Activated naive CD4-positive, alpha-beta T cell treated with anti-CD3 and anti-CD28 coated beads for 36 hours (primary cell): Measurements from ENCODE around the gene APOM. TPM values are rescaled to one million over a fixed set of nuclear protein-coding genes. Genes with fewer than 3 reads are reported as not detected.

Source experiments
- CTCF ChIA-PET: fragments of 350-600 bp; sonication (Branson Sonifier 250); formaldehyde crosslinking; loops from one replicate; lab custom pipeline; 2021; ENCODE audit warnings: antibody characterized with exemption; lab: Charles Lee
- DNase-seq: peaks from one replicate; pipeline ENCODE4 v3.0.0-alpha.2; 2020
- H3K27ac Mint-ChIP-seq: one replicate; pipeline ENCODE4 v1.8.0; 2021; ENCODE audit warnings: mild to moderate bottlenecking, mixed read lengths
- H3K27me3 Mint-ChIP-seq: one replicate; pipeline ENCODE4 v1.8.0; 2021; ENCODE audit warnings: low read depth, mixed read lengths
- H3K36me3 Mint-ChIP-seq: one replicate; pipeline ENCODE4 v1.8.0; 2021; ENCODE audit warnings: low read depth, mixed read lengths
- H3K4me1 Mint-ChIP-seq: one replicate; pipeline ENCODE4 v1.8.0; 2021; ENCODE audit warnings: low read depth, mixed read lengths
- H3K4me3 Mint-ChIP-seq: one replicate; pipeline ENCODE4 v1.8.0; 2021; ENCODE audit warnings: mild to moderate bottlenecking, moderate library complexity, mixed read lengths
- H3K9me3 Mint-ChIP-seq: one replicate; pipeline ENCODE4 v1.8.0; 2021; ENCODE audit warnings: mixed read lengths
- intact Hi-C: fragments of 100-400 bp; cut with micrococcal nuclease; formaldehyde crosslinking; loops from one replicate; pipeline ENCODE4 v1.15.1; 2023
- total RNA-seq, 2 experiments: library from RNA; stranded (reverse); gene quantifications; one replicate each; pipeline ENCODE4 v1.2.3, GENCODE V29; 2021

Gene APOM
- total RNA-seq, 2 experiments from 2014 or later = 2.6 to 3.7 TPM

DNA sequence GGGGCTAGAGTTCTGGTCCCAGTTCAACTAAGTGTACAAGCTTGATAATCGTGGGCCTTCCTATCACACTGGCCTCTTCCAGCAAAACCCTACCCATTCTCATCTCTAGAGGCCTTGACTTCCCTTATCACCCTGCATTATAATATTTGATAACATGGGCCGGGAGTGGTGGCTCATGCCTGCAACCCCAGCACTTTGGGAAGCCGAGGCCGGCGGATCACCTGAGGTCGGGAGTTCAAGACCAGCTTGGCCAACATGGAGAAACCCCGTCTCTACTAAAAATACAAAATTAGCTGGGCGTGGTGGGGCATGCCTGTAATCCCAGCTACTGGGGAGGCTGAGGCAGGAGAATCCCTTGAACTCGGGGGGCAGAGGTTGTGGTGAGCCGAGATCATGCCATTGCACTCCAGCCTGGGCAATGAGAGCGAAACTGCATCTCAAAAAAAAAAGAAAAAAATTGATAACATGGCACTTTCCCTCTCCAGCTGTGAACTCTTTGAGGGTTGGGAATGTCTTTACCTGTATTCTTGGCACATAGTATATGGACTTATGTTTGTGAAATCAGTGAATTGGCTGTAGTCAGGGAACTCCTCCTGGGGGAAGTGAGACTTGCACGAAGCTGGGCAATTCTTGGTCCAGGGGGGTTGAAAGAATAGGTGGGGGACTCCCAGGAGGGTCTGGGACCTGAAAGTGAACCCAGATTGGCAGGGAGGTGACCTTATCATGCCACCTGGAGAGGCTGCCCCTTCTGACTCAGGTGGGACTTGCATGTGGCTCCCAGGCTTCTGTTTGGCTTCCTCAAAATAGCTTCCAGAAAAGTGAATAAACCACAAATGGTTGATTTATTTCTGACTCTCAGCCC is 5.8 kb downstream of the APOM start:
- DNase-seq = no peak
- CTCF ChIA-PET = interaction anchor here (1.0 to 1.7 kb wide), 4 partner anchors 29 to 291 kb away, joined by 3 read pairs; no protein-coding TSS in a partner anchor
- H3K9me3 Mint-ChIP-seq = no peaks in the 10 kb centered on the region
- peaks cover 70% of the 10 kb centered on the region for H3K4me1 Mint-ChIP-seq
- peaks cover 56% of the 10 kb centered on the region for H3K36me3 Mint-ChIP-seq
- peak overlapping the region; percentile 86 for H3K27ac Mint-ChIP-seq
- H3K27me3 Mint-ChIP-seq = no peaks in the 10 kb centered on the region
- intact Hi-C loops = loop anchor here (5.0 to 10.0 kb wide), 2 partner anchors 259 to 1183 kb away; partner anchors contain the start of genes MICA and PSMB8
- H3K4me3 Mint-ChIP-seq = peak overlapping the region; percentile 91

DNA sequence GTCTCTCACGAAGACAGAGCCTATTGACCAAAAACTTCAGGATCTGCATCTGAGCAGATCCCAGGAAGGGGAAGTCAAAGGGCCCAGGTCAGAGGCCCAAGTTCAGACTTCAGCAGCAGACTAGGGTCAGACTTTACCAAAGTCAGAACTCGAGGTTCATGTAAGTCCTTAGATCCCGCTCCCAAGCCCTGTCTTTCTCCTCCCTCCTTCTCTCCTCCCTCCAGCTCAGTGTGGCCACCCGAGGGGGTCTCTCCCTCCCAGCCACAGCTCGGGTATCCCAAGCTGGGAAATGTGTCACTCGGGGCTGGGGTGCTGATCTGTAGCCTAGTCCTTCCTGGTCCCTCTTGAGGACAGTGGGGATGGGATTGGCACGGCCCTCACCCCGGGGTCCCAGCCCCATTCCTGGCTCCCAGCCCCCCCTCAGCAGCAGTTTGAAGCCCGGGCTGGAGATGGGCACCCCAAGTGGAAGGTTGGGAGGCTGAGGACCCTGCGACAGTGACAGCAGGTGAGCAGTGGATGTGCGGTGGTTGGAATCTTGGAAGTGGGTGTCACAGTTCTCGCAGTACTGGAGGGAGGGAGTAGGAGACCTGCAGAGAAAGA is 6.5 kb downstream of the APOM start:
- Mint-ChIP-seq H3K9me3 (no peaks in the 10 kb centered on the region), H3K27ac (peak overlapping the region; percentile 82), H3K27me3 (no peaks in the 10 kb centered on the region), H3K36me3 (peaks cover 60% of the 10 kb centered on the region), H3K4me1 (peaks cover 76% of the 10 kb centered on the region), H3K4me3 (peak overlapping the region; percentile 40)
- intact Hi-C loops = loop anchor here (5.0 to 10.0 kb wide), 2 partner anchors 260 to 1183 kb away; partner anchors contain the start of genes MICA and PSMB8
- no peak for DNase-seq
- CTCF ChIA-PET = interaction anchor here (1.5 to 1.7 kb wide), 2 partner anchors 111 to 290 kb away, joined by 3 read pairs; no protein-coding TSS in a partner anchor

DNA sequence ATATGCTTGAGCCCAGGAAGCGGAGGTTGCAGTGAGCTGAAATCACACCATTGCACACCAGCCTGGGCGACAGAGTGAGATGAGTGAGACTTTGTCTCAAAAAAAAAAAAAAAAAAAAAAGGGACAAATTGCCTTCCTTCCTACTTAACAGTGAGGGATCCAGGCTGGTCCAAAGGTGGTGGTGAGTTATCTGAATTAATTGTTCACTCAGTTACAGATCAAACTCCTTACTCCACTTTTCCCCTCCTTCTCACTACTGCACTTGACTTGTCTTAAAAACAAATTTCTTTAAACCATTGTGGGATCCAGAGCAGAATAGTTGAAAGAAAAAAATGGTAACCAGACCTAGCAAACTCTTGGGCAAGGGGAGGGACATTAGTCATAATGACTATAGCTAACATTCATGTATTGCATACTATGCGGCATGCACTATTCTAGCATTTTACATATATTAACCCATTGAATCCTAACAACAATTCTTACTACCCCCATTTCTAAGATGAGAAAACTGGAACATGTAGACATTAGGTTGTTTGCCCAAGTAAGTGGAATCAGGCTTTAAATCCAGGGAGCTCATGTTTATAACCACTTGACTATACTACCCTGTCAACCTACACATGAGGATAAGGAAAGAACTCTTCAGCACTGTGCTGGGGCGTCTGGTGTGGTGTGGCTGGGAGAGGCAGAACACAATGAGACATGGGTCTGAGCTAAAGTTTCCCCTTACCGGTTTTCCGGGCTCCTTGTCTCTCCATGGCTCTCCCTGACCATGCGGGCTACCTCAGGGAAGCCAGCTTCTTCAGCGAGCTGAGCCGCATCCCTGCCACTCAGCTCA is 7.6 kb downstream of the APOM start:
- DNase-seq = no peak
- intact Hi-C loops = loop anchor here (5.0 to 10.0 kb wide), 2 partner anchors 261 to 1181 kb away; partner anchors contain the start of genes MICA and PSMB8
- CTCF ChIA-PET = interaction anchor here (1.0 to 1.5 kb wide), 3 partner anchors 10 to 289 kb away, joined by 3 to 4 read pairs (median 4); partner anchors contain the start of gene BAG6
- H3K4me3 Mint-ChIP-seq = peak overlapping the region; percentile 95
- H3K9me3 Mint-ChIP-seq = no peaks in the 10 kb centered on the region
- peaks cover 65% of the 10 kb centered on the region for H3K36me3 Mint-ChIP-seq
- H3K27ac Mint-ChIP-seq = peak overlapping the region; percentile 97
- H3K4me1 Mint-ChIP-seq = peaks cover 76% of the 10 kb centered on the region
- H3K27me3 Mint-ChIP-seq = no peaks in the 10 kb centered on the region

DNA sequence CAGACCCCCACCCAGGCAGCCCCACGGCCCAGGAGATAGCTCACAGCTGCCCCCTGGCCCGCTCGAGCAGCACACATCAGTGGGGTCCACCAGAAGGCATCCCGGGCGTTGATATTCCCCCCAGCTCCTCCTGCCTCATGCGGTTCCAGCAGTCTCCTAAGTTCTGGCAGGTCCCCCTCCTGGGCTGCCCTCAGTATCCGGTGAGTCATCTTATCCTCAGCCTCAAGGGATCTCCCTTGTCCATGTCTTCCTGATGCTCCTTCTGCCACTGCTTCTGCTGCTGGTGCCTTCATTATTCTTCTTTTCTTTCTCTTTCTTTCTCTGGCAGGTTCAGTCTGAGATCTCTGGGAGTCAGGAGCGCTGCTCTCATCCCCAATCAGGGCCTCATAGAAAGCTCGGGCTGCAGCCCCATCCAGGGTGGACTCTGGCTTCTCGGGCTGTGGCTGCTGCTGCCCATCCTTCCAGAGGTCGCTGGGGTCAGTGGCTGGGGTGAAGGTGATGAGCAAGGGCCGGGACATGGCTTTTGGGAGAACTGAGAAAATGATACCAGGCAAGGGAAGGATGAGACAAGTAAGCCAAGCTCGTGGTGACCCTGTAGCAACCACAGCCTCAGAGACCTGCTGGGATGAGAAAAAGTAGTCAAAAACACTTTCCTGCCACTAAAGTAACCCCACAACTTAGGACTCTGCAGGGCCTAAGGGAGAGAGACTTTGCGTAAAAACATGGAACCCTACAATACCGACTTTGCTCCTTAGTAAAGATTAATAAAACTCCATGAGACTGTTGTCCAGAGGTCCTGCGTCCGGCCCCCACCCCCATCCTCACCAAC is 8.5 kb downstream of the APOM start:
- Mint-ChIP-seq H3K4me3 (peak overlapping the region; percentile 95), H3K36me3 (peaks cover 71% of the 10 kb centered on the region), H3K27me3 (no peaks in the 10 kb centered on the region), H3K9me3 (no peaks in the 10 kb centered on the region), H3K27ac (peak overlapping the region; percentile 97), H3K4me1 (peaks cover 73% of the 10 kb centered on the region)
- CTCF ChIA-PET = interaction anchor here (0.6 to 1.2 kb wide), 5 partner anchors 11 to 199 kb away, joined by 3 to 4 read pairs (median 3); partner anchors contain the start of gene BAG6
- peak; percentile 32 for DNase-seq
- intact Hi-C loops = loop anchor here (2.0 to 10.0 kb wide), 5 partner anchors 149 to 1181 kb away; partner anchors contain the start of genes HSPA1B, MICA, PSMB8 and RNF5

DNA sequence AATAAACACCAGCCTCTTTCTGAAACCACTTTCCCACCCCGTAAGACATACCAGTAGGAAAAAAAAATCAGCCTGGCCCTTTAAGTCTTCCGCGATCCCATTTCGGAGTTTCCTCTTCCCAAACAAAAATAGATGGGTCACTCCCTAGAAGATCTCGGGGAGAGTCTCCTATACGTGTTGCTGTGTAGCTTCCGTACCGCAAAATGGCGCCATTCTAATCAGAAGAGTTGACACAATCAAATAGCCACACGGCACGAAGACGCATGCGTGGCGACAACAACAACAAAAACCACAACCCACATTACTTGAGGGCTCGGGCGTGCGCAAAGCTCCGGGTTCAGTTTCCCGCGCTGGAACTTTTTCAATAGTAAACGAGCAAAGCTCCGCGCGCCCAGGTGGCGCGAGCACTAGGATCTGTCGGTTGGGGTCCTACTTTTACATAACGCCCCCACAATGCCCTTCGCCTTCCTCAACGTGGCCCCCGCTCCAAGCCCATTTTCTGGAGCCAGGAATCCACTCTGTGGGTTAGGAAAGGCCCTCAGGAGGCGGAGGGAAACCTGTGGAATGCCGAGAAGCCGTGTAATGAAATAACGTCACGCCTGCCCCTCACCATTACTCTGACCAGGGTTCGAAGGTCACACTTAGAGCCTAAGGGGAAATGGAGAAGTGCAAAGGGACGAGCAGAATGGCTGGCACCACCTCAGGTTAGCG is 9.3 kb downstream of the APOM start, which contains the start of gene GPANK1:
GPANK1 (minus strand) TSS at position 208 of the 711 bp plus-strand sequence. CDS start 519 bp downstream, outside the sequence.
- Mint-ChIP-seq H3K9me3 (no peaks in the 10 kb centered on the region), H3K27me3 (no peaks in the 10 kb centered on the region), H3K27ac (peak within 1 kb of the TSS; percentile 97), H3K4me3 (peak within 1 kb of the TSS; percentile 95), H3K36me3 (peaks cover 71% of the 10 kb centered on the region), H3K4me1 (peaks cover 65% of the 10 kb centered on the region)
- CTCF ChIA-PET = interaction anchor here (0.6 to 1.2 kb wide), 4 partner anchors 11 to 198 kb away, joined by 3 read pairs; no protein-coding TSS in a partner anchor
- DNase-seq = peak; percentile 95
- intact Hi-C loops = loop anchor here (1.0 to 10.0 kb wide), 14 partner anchors 13 to 1180 kb away; partner anchors contain the start of genes ABHD16A, ATP6V1G2, BAG6 and HSPA1B

DNA sequence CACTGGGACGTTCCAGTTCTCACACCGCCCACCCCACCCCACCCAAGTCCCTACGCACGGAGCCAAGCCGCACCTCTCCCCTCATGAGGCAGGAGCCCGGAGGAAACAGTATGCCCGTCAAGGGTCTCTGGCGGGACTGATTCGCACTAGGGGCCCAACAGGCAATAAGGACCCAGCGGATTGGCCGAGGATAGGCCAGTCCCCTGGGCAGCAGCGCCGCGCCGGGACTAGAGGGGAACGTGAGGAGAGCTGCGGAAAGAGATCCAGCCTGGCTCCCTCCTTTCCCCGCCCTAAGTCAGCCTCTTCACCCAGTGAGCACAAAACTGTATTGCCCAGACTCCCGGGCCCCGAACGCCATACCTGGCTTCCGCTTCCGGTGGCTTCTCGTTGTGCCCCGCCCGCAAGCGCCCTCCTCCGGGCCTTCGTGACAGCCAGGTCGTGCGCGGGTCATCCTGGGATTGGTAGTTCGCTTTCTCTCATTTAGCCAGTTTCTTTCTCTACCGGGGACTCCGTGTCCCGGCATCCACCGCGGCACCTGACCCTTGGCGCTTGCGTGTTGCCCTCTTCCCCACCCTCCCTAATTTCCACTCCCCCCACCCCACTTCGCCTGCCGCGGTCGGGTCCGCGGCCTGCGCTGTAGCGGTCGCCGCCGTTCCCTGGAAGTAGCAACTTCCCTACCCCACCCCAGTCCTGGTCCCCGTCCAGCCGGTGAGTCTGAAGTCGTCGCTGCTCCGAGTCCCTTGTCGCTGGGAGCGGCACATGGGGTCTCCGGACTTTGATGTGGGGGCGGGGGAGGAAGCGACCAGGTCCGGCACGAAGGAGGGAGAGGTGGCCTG is 10.0 kb downstream of the APOM start, which contains the start of gene CSNK2B:
CSNK2B (plus strand) TSS at position 580 of the 836 bp plus-strand sequence. CDS start 752 bp downstream, outside the sequence.
- H3K27me3 Mint-ChIP-seq = no peaks in the 10 kb centered on the region
- H3K36me3 Mint-ChIP-seq = peaks cover 68% of the 10 kb centered on the region
- H3K27ac Mint-ChIP-seq = peak within 1 kb of the TSS; percentile 97
- H3K9me3 Mint-ChIP-seq = no peaks in the 10 kb centered on the region
- DNase-seq = peak; percentile 99
- intact Hi-C loops = loop anchor here (1.0 to 10.0 kb wide), 13 partner anchors 13 to 1179 kb away; partner anchors contain the start of genes ABHD16A, ATP6V1G2, BAG6 and HSPA1B
- CTCF ChIA-PET = interaction anchor here (0.9 to 1.2 kb wide), 3 partner anchors 104 to 197 kb away, joined by 3 read pairs; no protein-coding TSS in a partner anchor
- H3K4me1 Mint-ChIP-seq = peaks cover 62% of the 10 kb centered on the region
- peak within 1 kb of the TSS; percentile 95 for H3K4me3 Mint-ChIP-seq

DNA sequence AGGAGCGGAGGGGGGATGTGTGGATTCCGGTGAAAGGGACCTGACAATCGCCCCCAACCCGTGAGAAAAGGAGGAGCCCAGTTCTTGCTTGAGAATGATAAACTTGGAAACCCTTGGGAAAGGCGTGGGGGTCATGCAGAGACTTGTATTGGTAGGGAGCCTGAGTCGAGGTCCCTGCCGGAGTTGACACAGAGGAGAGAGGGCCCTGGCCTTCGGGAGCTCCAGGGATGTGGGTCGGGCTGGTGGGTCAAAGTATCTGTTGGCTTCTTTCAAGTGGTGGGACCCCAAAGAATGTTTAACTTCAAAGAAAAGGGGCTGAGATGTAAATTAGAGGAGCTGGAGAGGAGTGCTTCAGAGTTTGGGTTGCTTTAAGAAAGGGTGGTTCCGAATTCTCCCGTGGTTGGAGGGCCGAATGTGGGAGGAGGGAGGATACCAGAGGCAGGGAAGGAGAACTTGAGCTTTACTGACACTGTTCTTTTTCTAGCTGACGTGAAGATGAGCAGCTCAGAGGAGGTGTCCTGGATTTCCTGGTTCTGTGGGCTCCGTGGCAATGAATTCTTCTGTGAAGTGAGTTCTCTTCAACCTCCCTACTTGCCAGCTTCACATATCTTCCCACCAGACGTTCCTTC is 10.8 kb downstream of the APOM start:
- Mint-ChIP-seq H3K4me3 (peak overlapping the region; percentile 95), H3K36me3 (peaks cover 63% of the 10 kb centered on the region), H3K9me3 (no peaks in the 10 kb centered on the region), H3K27ac (peak overlapping the region; percentile 97), H3K27me3 (no peaks in the 10 kb centered on the region), H3K4me1 (peaks cover 55% of the 10 kb centered on the region)
- intact Hi-C loops = loop anchor here (10.0 kb wide), 1 partner anchor 1178 kb away; the partner anchor contains the start of gene PSMB8
- DNase-seq = no peak
- CTCF ChIA-PET = interaction anchor here (0.9 to 1.1 kb wide), 4 partner anchors 15 to 125 kb away, joined by 3 to 4 read pairs (median 3); partner anchors contain the start of gene LY6G5C

DNA sequence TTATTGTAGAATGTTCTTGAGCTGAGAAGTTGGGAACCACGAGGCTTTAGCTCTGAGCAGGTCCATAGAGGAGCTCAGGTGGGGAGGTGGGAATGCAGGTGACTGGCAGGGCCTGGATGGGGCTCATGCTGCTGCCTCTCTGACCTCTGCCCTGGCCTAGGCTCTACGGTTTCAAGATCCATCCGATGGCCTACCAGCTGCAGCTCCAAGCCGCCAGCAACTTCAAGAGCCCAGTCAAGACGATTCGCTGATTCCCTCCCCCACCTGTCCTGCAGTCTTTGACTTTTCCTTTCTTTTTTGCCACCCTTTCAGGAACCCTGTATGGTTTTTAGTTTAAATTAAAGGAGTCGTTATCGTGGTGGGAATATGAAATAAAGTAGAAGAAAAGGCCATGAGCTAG is 14.0 kb downstream of the APOM start, which contains the start of gene LY6G5B:
LY6G5B (plus strand) TSS at position 301 of the 400 bp plus-strand sequence. CDS start 975 bp downstream, outside the sequence.
- peak within 1 kb of the TSS; percentile 19 for H3K27ac Mint-ChIP-seq
- CTCF ChIA-PET = no interaction called here

More for the DNA sequence above, 14.0 kb downstream of the APOM start, which contains the start of gene LY6G5B:
- DNase-seq = no peak
- Mint-ChIP-seq H3K9me3 (no peaks in the 10 kb centered on the region), H3K27me3 (no peaks in the 10 kb centered on the region), H3K36me3 (peaks cover 53% of the 10 kb centered on the region), H3K4me3 (no peak within 1 kb of the TSS), H3K4me1 (peaks cover 29% of the 10 kb centered on the region)
- intact Hi-C loops = loop anchor here (10.0 kb wide), 1 partner anchor 1175 kb away; the partner anchor contains the start of gene PSMB8
